Epidermal melanocyte (primary cell): ENCODE data around the gene CACNG4.
"Not testable (repeated sequence)": the region's sequence is repeated elsewhere in the genome, so short reads cannot be mapped to it uniquely, and the experiment has no call there.

Experiments used
- DNase-seq: peaks from one replicate; pipeline ENCODE4 v3.0.0; 2011; ENCODE audit warnings: low spot score; ENCODE audit not compliant: insufficient read length

The CACNG4 gene

DNA sequence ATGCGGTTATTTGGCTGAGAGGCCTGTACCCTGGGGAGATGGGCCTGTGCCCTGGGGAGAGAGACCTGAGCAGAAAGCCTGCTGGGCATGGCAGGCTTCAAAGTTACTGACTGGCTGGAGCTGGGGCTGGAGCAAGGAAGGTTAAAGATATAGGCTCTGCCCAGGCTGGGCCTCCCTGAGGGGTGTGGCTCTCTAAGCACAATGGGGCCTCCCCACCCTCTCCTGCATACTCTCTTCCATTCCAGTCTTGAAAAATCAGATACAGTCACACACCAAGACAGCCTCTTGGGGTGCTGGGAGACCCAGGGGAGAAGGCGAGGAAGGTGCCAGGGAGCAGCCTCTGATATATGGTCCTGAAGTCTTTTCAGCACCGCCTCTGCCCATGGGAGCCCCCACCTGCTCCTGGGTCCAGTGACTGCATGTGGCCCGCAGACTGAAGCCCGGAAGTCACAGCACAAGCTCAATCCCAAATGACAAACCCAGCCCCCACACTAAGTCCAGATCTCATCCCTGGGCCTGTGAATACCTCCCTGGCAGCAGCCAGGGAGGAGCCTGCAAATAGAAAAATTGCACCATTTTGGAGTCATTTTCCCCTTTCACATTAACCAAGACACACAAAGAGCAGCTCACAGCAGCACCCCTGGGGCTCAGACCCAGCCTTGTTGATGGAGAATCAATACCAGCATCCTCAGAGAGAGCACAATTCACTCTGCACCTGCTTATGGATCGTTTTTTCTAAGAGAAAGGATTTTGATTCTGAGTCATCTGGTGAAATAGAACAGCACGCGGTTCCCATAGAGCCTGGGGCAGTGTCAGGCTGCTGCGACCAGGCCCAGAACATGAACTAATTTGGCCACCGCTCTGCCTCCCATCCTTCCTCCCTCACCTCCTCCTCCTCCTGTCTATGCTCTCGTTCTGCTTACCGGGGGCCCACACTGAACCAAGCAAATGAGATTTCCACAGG lies 54.2 kb downstream of the CACNG4 start:
- no peak for DNase-seq

DNA sequence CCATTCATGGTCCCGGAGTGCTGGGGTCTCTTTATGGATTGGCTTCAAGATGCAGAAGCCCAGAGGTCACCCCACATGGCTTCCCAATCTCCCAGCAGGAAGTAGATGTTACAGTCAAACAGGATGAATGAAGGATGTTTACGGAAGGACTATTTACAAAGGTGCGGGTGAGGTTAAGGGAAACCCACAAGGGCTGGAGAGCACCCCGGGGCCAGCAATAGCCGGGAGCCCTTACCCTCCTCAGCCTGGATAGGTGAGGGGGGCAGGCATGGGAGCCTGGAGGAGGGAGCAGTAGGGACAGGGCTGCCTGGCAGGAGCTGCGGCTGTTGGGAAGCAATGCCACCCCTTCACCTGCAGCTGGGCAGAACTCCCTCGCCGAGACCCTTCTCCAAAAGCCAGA lies 55.3 kb downstream of the CACNG4 start:
- no peak for DNase-seq

- no peak for DNase-seq
These were observed 55.8 kb downstream of the CACNG4 start for GRCh38 chr17:67020293-67020766.

DNA sequence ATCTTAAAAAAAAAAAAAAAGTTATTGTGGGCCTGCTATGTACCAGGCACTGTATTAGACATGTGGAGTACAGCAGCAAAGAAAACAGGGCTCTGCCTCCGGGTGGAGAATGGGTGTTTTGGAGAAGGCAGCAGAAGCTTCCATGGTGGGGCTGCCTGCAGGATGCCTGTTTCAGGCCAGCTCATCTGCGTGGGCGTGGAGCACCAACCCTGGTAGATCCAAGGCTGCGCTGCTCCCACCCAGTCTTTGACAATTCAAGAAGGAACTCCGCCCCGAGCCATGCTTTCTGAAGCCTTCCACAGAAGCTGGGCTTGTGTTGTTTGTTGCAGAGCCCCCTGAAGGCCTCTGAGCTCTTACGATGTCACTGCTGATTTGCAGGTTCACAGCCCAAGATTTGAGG lies 56.7 kb downstream of the CACNG4 start:
- DNase-seq, result no peak

GRCh38 chr17:67021743-67022450 lies 57.4 kb downstream of the CACNG4 start:
- DNase-seq, result no peak

- no peak for DNase-seq
These were observed 57.9 kb downstream of the CACNG4 start for GRCh38 chr17:67022451-67022810.

- no peak for DNase-seq
These were observed 60.2 kb downstream of the CACNG4 start for GRCh38 chr17:67024736-67025135.

DNA sequence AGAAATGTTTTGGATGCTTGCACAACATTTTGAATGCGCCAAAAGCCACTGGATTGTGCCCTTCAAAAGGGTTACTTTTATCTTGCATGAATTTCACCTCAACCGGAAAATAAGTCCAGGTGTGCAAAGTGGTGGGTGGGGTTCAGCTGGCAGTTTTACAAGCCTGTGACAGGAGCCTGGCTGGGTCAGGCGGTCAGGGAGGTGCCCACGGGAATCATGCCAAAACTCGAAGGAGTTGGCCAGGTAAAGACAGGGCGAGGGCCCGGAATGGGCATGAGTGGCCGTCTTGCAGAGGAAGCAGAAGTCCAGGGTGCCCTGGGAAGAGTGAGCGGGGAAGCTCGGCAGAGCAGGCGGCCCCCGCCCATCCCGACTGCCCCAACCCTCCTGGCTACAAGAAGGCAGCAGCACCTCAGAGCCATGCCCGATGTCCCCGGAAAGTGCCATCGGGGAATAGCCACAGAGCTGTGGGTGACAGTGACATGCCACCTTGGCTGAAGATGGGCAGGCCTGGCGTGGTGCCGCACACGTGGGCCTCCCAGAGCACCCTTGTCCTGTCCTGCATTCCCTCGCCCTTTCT lies 60.8 kb downstream of the CACNG4 start:
- no peak for DNase-seq

- DNase-seq, result no peak
These were observed 61.8 kb downstream of the CACNG4 start for GRCh38 chr17:67026341-67026740.

DNA sequence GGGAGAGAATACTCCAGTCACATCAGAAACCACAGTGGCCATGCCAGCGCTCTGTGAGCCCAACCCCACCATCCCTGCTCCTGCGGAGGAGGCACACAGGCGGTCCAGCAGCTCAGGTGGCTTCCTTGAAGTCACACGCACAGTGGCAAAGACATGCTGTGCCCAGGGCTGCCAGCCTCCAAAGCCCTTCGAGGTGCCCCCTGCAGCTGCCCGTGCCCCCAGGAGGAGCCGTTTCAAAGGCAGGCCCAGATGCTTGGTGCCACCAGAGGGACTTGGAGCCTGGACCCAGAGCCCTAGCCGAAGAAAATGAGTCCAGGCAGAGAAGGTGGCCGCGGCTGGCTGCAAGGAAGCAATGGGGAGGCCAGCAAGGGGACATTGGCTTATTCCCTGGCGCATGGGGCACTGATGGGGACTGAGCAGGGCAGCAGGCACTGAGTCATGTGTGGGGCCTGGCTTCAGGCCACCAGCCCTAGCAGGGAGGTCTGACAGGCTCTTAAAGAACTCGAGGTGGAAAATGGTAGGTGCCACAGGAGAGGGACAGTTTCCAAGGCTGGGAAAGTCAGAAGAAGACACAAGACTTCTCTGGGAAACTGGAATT lies 62.6 kb downstream of the CACNG4 start:
- DNase-seq, result no peak

GRCh38 chr17:67030641-67031040 lies 66.1 kb downstream of the CACNG4 start:
- no peak for DNase-seq

GRCh38 chr17:67032382-67032781 lies 67.9 kb downstream of the CACNG4 start:
- DNase-seq, result no peak

- no peak for DNase-seq
These were observed 68.5 kb downstream of the CACNG4 start for GRCh38 chr17:67032985-67033384.

DNA sequence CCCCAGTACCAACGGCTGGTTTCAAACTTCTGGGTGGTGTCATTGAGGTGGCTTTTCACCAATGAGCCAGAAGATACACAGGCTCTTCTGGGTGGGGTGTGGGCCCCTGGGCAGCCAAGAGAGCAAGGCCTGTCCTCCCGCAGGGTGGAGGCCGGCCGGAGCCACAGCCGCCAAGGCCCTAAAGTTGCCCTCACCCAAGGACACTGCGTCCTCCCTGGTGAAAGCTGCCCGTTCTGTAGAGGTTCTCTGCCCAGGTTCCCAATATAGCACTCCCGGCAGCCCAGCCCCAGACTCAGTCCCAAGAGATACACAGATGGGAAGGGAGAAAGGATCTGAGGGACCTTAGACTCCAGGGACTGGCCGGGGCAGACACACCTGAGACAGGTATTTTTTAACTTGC lies 69.1 kb downstream of the CACNG4 start:
- no peak for DNase-seq

GRCh38 chr17:67035131-67036083 lies 70.9 kb downstream of the CACNG4 start:
- no peak for DNase-seq

- DNase-seq, result no peak
These were observed 74.4 kb downstream of the CACNG4 start for GRCh38 chr17:67038861-67039365.

DNA sequence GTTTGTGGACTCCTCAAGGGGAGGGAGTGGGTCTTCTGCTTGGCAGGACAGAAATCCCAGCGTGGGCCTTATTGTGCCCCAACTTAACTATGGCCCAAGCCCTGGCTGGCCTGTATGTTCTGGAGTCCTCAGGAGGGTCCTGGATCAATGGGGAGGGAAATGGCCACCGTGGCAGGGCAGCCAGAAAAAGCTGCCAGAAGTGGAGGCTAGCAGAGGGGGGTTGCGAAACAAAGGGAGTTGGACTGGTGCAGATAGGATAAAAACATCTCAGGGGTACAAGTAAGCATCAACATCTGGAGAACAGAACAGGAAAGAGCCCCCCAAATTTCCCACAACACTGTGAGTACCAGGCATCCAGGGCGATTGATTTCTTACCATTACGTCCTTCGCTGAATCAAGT lies 76.1 kb downstream of the CACNG4 start:
- DNase-seq, result no peak

- not testable (repeated sequence) for DNase-seq
These were observed 76.6 kb downstream of the CACNG4 start for GRCh38 chr17:67041119-67041518.

DNA sequence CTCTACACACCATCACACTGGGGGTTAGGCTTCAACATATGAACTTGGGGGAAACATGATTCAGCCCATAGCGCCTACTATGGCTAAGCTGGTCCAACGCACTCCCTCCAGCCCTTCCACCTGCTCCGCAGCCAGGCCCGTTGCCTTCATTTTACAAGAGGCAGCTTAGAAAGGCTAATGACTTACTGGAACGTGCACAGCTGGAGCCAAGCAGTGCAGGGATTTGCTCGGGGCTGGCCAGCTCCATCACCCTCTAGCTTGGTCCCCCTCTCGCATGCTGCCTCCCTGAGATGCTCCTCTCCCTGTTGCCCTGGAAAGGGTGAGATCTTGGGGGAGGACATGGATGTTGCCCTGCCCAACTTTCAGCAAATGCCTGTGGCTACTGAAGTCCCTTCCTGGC lies 77.0 kb downstream of the CACNG4 start:
- DNase-seq, result no peak
